Measurements from ENCODE around the gene ZNF628.

The ZNF628 gene

GRCh38 chr19:55465460-55466240 lies 10.8 kb upstream of the ZNF628 start:
- no peak for DNase-seq

GRCh38 chr19:55466241-55466614 lies 10.2 kb upstream of the ZNF628 start:
- no peak for DNase-seq

- peak in 5 of 6 experiments; percentile 40 to 70 (median 56) for DNase-seq
Observed at GRCh38 chr19:55467236-55468053, 9.0 kb upstream of the ZNF628 start.

GRCh38 chr19:55468054-55468393 lies 8.4 kb upstream of the ZNF628 start:
- no peak for DNase-seq

- DNase-seq: no peak
Observed at GRCh38 chr19:55471266-55471665, 5.2 kb upstream of the ZNF628 start.

- DNase-seq: no peak
Observed at GRCh38 chr19:55472463-55472862, 4.0 kb upstream of the ZNF628 start.

GRCh38 chr19:55473225-55474012 lies 3.0 kb upstream of the ZNF628 start:
- no peak for DNase-seq

- no peak for DNase-seq
Observed at GRCh38 chr19:55474269-55475265, 1.9 kb upstream of the ZNF628 start.

- no peak for DNase-seq
Observed at GRCh38 chr19:55477905-55478304, 1.5 kb downstream of the ZNF628 start.

- DNase-seq: no peak
Observed at GRCh38 chr19:55478364-55478763, 1.9 kb downstream of the ZNF628 start.

GRCh38 chr19:55479045-55479444 lies 2.6 kb downstream of the ZNF628 start:
- no peak for DNase-seq

- no peak for DNase-seq
Observed at GRCh38 chr19:55479451-55480230, 3.2 kb downstream of the ZNF628 start.

- DNase-seq: no peak
Observed at GRCh38 chr19:55481148-55481793, 4.9 kb downstream of the ZNF628 start.

- no peak for DNase-seq
Observed at GRCh38 chr19:55481794-55482155, 5.4 kb downstream of the ZNF628 start.

- no peak for DNase-seq
Observed at GRCh38 chr19:55482156-55482961, 5.9 kb downstream of the ZNF628 start.

GRCh38 chr19:55482967-55483705 lies 6.7 kb downstream of the ZNF628 start:
- no peak for DNase-seq

GRCh38 chr19:55483706-55484592 lies 7.5 kb downstream of the ZNF628 start:
- no peak for DNase-seq
